Measurements from ENCODE around the gene TWSG1.

- TF ChIP-seq CTCF (IDR thresholded peaks at IDR 0.05; ENCODE audit: insufficient read depth, low read length): no peak
- no peak for TF ChIP-seq GABPA (IDR thresholded peaks at IDR 0.05; ENCODE audit: low read depth)
These were observed 38.2 kb upstream of the TWSG1 start for GRCh38 chr18:9296233-9297006.
